Neural progenitor cell (in vitro differentiated cells): ENCODE results near the gene MATK.

ENCODE experiments used
- CTCF ChIP-seq: fragments of 200-600 bp; sonication (generic); IDR thresholded peaks from 2 replicates; pipeline ENCODE4 v1.5.1; 2017; ENCODE audit warnings: antibody characterized with exemption, mild to moderate bottlenecking
- EZH2 ChIP-seq: fragments of 200-600 bp; sonication (generic); IDR thresholded peaks from 2 replicates; pipeline ENCODE4 v1.6.1; 2017; ENCODE audit warnings: antibody characterized with exemption, mild to moderate bottlenecking, moderate library complexity
- EZH2phosphoT487 ChIP-seq: fragments of 200-600 bp; sonication (generic); IDR thresholded peaks from 2 replicates; pipeline ENCODE4 v1.6.1; 2017; ENCODE audit warnings: antibody characterized with exemption

GRCh38 chr19:3737487-3738205, 48.5 kb downstream of the MATK start:
- TF ChIP-seq CTCF: no peak
- no peak for TF ChIP-seq EZH2
- no peak for TF ChIP-seq EZH2phosphoT487
